CD4-positive, alpha-beta T cell treated with Interleukin-6 for 4 hours (primary cell): Measurements from ENCODE around the gene PSMG3.
A peak's percentile ranks its signal among the peaks of the same experiment; 100 is the strongest.
"Not testable (repeated sequence)": the region's sequence is repeated elsewhere in the genome, so short reads cannot be mapped to it uniquely, and the experiment has no call there.

Experiments used
- DNase-seq: peaks from one replicate; pipeline ENCODE4 v3.0.0-alpha.2; 2020; ENCODE audit warnings: mixed read lengths

Gene PSMG3

DNA sequence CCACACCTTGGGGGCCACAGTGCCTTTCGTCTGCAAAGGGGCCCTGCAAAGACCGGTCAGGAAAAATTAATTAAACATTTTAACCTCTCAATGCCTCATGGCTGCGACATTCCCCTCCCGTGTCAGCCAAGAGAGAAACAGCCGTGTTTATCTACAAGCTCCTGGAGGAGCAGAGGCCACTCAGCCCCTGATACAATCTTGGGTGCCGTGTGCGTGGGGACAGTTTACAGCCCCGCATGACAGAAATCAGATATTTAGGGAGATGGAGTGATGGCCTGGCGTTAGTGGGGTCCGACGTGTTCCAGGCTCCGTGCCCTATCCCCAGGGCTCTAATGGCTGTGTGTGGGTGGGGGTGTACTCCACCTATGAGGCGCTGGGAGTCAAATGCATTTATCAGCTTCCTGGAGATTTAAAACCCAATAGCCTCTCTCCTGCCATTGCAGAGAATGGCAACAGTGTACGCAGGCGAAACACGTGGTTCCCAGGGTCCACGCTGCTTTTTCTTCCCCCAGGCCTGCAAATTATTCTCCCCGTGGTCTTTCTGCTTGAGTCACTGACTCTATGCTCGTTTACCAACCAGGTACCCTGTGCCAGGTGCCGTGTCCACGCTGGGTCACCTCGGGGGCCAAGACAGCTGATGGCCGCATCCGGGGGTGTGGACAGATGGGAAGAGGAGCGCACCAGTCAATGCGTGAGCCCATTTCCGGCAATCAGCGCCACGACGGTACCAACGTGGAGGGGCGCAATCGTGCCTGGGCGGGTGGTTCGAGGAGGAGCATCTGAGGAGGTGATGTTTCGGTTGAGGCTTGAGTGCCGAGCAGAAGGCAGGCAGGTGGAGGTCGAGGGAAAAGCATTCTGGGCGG is 26.6 kb upstream of the PSMG3 start:
- DNase-seq = no peak

DNA sequence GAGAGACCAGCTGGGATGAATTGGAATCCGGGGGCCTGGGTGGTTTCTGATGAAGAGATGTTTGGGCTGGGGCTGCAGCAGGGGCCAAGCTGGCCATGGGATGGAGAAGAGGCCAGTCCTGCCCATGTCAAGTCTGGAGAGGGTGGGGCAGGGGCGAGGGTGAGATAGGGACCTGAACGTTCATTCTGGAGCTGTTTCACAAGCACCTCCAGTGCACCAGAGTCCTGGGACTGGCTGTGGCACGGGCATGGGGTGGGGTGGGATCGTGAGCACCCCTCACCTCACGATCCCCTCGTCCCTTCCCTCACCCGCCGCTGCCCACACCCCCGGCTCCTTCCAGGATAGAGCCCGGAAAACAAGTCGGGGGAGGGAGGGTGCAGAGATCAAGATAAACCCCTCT is 25.8 kb upstream of the PSMG3 start:
- no peak for DNase-seq

DNA sequence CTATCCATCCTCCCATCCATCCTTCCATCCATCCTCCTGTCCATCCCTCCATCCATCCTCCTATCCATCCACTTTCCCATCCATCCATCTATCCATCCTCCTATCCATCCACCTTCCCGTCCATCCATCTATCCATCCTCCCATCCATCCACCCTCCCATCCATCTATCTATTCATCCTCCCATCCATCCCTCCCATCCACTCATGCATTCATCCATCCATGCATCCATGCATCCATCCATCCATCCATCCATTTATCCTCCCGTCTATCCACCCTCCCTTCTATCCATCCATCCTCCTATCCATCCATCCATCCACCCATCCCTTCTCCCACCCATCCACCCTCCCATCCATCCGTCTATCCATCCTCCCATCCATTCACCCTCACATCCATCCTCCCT is 25.2 kb upstream of the PSMG3 start:
- DNase-seq = no peak

DNA sequence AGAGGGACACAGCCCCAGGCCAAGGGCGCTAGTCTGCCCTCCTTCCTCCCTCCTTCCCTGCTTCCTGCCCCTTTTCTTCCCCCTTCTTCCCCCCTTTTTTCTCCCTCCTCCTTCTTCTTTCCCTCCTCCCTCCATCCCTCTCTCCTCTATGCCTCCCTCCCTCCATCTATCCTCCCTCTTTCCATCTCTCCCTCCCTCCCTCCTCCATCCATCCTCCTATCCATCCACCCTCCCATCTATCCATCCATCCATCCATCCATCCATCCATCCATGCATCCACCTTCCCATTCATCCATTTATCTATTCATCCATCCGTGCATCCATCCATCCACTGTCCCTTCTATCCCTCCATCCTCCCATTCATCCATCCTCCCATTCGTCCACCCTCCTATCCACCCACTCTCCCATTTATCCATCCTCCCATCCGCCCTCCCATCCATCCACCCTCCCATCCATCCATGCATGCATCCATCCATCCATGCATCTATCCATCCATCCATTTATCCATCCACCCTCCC is 24.1 kb upstream of the PSMG3 start:
- DNase-seq = no peak

DNA sequence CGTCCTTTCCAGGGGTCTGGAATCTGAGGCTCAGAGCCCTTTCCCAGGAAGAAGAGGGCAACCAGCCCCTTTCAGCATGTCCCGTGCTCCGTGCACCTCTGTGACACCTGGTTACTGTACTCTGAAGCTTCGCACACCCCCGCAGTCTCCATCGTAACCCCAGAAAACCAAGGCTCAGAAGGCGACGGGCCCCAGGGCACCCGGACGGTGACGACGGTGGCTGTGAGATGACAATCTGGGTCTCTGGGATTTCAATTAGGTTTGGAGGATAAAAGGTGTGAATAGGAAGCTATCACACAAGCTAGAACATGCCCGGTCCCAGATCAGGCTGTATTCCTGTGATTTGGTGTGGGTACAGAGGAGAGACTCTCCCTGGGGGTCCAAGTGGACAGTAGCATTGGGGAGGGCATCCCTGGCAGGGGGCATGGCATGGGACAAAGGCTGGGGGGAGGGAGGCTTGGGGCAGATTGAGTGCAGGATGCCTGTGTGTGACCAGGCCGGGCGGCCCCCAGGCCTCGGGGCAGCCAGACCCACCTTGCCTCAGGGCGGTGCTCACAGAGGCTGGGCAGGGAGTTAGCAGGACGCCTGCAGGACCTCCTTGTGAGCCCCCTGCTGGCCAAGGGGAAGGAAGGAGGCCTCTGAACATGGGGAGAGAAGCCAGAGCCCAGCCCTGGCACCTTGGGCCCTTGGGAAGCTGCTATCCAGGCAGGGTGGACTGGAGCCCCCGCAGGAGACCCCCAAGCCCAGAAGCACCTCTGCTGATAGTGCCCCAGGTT is 23.4 kb upstream of the PSMG3 start:
- peak; percentile 44 for DNase-seq

DNA sequence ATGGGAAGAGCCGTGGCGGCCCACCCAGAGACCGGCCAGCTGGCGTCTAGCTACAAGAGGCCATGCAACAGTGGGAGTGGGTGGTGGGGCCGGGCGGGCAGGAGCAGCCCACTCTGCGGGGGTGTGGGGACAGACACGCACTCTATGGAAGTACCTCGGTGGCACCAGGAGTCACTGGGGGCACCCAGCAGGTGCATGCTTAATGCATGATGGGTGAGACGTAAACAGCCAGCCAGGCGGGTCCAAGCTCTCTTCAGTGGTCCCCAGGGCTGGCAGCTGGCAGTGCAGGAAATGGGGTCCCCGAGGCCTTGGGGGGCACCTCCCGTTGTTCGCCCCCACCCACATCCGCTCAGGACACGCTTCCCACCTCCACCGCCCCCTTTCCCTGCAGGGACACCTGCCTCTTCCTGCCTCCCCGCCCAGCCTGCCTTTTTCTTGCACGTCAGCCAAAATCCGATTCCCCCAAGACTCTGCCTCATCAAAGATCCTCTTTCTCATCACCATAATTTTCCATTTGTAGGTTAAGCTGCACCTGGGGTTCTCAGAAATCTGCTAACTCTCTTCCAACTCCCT is 22.6 kb upstream of the PSMG3 start:
- peak; percentile 16 for DNase-seq

DNA sequence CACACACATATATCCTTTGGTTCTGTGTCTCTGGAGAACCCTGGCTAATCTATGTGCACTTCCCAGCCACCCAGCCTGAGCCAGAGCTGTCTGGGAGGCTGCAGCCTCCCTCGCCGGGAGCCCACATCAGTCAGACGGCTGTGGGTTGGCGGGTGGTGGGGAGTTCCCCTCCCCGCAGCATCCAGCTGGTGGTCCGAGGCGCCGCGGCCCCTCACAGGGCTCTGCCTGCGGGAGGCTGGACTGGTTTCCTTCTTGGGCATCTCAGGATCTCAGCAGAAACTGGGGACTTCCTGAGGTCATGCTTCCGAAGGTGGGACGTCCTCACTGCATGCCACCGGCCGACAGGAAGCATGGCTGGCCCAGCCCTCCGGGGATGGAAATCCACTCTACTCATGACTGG is 22.0 kb upstream of the PSMG3 start:
- no peak for DNase-seq

DNA sequence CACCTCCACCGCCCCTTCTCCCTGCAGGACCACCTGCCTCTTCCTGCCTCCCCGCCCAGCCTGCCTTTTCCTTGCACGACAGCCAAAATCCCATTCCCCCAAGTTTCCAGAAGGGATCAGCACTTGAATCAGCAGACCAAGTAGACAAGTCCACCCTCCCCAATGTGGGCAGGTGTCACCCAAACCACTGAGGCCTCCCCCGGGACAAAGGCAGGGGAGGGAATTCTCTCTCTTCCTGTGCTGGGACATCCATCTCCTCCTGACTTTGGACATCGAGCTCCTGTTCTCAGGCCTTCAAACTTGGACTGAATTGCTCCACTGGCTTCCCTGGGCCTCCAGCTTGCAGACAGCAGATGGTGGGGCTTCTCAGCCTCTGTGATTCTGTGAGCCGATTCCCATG is 21.6 kb upstream of the PSMG3 start:
- no peak for DNase-seq

DNA sequence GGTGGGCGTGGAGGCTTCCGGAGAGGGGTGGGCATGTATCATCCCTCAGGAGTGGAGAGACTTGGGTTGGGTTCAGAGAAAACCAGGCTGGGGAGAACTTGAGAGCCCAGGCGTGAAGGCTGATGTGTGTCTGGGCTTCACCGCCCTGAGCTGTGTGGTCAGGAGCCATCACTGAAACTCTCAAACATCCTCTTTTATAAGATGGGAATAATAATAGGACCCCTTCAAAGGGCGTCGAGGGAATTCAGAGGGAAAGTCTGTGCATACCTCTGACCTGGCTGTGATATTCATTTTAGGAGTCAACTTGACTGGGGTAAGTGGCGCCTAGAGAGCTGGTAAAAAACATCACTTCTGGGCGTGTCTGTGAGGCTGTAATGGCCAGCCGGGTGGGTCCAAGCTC is 21.1 kb upstream of the PSMG3 start:
- no peak for DNase-seq

DNA sequence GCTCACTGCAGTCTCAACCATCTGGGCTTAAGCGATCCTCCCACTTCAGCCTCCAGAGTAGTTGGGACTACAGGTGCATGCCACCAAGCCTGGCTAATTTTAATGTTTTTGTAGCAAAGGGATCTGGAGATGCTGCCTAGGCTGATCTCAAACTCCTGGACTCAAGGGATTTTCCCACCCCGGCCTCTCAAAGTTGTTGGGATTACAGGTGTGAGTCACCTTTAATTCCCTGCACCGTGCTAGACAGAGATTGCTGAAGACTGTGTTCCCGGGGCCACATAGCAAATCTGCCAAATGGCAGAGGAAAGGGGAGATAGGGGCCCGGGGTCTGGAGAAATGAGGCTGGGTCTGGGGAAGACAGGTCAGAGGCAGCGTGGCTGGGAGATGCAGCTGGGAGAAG is 20.6 kb upstream of the PSMG3 start:
- no peak for DNase-seq

DNA sequence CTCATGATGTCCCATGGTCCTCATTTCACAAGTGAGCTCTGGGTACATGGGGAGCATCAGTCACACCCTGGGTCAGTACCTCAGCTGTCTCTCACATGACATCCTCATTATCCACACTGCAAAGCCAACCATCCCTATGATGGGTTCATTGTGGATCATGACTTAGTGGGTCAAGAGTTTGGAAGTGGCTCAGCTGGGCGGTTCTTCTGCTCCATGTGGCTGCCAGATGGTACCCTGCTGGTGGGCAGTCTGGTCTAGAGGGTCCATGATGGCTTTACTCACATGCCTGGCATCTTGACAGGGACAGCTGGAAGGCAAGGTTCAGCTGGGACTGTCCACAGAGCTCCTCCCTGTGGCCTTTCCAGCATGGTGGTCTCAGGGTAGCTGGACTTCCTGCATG is 19.1 kb upstream of the PSMG3 start:
- DNase-seq = no peak

DNA sequence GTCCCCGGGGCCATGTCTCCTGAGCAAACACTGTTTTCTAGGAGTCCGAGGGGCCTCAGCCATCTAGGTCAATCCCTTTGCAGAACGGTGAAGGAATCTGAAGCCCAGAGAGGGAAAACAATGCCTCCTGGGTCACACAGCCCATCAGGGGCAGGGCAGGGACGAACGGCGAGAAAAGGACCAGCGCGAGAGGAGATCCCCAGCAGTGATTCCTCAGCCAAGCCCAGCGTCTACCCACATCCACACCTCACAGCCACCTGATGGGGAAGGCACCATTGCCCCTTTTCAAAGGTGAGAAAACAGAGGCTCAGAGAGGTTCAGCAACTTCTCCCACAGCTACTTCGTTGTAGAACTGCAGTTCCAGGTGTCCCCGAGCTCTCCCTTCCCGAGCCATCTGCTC is 17.9 kb upstream of the PSMG3 start:
- DNase-seq = no peak

DNA sequence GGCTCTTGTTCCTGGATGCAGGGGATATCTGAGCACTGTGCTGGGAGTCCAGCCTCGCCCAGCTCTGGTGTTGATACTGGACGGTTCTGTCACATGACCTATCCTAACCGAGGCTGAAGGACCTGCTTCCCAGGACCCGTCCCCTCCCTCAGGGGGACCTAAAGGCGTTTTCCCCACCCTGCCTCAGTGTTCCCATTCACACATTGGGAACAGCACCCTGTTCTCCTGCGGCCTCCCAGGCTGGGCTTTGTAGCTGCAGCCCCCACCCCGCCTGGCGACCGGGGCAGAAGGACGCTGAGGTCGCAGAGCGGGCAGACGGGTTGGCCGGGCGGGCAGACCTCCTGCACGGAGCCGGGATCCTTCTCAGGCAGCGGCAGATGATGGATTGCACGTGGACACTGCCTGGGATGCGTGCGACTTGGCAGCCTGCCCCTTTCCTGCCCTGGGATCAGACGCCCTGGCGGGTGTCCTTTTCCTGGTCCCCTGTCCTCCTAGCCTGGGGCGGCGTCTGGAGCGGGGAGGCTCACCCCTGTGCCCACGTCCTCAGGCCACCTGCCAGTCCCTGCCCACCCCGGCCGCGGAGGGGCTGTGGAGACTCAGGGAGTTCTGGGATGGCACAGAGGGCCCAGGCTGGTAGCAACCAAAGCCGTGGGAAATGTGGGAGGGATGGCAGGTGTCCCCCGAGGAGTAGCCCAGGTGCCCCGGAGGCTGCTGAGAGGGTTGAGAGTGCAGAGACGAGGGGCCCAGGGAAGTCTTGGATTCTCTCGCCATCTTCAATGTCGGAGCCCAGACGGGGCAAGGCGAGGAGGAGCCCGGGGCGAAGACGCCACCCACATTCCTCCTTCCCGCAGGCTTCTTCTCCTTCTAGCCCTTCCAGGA is 17.2 kb upstream of the PSMG3 start:
- DNase-seq = no peak

DNA sequence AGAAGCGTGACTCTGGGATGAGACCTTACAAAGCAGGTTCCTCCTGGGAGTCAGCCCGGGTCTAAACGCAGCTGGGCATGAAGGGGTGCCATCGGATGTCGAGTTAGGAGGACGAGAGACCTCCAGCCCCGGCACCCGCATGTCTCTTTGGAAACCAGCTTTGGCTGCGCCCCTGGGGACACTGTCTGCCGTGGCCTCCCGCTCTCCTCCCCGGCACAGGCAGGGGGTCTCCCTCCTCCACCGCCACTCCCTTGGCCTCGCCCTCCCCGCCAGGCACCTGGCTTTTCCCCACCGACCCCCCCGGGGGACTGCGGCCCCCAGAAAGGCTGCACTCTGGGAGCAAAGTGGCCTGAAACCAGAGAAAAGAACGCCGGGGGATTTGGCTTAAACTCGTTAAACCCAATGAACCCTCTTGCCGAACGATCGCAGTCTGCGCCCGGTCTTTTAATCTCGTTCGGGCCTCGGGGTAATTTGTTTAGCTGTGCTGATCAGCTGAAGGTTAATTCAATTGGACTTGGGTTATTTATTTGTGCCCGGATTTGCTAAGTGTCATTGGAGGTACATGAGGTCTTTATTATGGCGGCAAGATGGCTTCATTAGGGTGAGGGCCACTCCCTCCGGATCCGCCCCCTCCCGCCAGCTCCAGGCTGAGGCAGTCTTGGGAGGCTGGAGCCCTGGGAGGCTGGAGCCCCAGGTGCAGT is 16.4 kb upstream of the PSMG3 start:
- no peak for DNase-seq

DNA sequence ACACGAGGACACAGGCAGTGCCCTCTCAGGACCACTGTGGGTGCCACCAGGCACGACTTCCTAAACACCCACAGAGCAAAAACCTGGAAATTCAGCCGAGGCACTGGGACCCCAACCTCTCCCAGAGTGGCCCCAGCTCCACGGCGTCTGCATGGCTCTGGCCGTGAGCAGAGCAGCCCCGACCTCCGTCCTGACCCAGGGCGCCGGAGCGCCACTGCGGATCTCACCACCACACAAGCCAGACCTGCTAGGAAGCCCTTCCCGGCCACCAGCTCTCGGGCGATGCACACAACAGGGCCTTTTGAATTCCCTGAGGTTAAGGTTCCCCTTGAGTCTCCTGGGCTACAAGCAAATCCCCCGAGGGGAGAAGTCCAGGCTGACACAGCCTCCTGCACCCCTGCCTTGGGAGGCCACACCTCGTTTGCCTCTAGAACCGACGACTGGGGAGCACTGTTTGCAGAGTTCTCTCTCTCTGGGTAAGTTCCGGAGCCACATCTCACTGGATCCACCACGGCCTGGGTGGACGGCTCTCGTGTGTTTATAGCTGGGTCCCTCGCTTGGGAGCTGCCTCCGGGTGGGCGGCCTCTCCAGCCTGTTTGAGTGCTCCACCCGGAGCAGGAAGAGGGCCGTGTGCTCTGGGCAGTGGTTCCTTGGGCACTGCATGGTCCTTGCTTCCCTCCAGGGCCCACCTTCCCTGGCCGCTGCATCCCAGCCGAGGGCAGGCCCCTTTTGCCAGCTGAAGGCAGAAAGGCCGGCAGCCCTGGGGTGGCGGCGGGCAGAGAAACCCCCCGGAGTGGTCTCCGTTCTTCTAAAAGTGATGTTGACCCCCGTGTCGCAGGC is 15.5 kb upstream of the PSMG3 start:
- DNase-seq = no peak

DNA sequence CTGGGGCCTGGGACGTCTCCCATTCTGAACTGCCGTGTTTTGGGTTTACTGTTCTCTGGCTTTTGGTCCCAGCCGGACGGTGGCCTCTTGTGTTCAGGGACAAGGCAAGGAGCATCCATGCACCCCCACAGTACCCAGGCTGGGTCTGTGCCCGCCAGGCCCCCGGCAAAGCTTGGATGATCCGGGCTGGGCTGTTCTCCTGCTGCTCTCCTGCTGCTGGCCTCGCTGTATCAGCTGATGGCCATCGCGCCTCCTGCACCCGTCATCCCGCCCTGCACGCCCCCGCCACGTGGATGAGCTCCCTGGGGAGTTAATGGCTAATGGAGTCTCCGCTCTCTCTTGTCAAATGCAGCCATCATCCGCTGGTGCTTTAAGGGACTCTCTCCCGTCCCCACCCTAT is 14.9 kb upstream of the PSMG3 start:
- DNase-seq = no peak

DNA sequence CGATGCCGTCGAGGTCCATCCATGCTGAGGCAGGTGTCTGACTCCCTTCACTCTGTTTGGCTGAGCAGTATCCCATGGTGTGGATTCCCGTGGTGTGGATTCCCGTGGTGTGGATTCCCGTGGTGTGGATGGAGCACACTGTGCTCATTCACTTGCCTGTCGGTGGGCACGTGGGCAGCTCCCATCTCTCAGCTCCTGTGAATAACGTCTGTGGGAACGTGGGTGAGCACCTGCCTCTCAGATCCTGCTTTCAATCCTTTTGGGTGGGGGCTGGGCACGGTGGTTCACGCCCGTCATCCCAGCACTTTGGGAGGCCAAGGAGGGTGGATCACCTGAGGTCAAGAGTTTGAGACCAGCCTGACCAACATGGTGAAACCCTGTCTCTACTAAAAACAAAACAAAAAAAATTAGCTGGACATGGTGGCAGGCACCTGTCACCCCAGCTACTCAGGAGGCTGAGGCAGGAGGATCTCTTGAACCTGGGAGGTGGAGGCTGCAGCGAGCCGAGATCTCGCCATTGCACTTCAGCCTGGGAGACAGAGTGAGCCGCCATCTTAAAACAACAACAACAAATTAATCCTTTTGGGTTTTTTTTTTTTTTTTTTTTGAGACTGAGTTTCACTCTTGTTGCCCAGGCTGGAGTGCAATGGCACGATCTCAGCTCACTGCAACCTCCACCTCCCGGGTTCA is 13.6 kb upstream of the PSMG3 start:
- DNase-seq = not testable (repeated sequence)

DNA sequence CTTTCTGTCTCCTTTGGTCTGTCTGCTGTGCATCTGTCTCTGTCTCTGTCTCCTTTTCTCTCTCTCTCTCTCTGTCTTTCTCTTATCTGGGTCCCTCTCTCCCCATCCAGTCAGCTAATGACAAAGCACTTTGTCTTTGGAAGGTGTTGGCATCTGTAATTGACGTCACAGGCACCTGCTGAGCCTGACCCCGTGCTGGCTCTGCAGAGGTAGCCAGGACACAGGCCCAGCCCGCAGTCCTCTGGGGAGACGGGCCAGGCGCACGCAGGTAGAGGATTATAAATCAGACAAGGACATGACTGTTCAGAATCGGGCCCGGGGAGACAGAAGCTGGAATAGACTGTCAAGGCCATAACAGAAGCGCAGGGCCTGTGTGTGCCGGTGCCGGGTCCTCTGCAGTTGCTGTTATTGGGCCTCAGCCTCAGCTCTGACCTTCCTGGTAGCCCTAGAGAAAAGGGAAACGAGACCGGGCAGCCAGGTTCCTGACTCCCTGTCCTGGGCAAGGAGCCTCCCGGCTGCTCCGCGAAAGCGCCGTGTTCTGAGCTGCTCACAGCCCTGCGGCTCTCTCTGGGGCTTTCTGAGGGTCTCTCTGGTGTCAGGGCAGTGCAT is 10.7 kb upstream of the PSMG3 start:
- no peak for DNase-seq

DNA sequence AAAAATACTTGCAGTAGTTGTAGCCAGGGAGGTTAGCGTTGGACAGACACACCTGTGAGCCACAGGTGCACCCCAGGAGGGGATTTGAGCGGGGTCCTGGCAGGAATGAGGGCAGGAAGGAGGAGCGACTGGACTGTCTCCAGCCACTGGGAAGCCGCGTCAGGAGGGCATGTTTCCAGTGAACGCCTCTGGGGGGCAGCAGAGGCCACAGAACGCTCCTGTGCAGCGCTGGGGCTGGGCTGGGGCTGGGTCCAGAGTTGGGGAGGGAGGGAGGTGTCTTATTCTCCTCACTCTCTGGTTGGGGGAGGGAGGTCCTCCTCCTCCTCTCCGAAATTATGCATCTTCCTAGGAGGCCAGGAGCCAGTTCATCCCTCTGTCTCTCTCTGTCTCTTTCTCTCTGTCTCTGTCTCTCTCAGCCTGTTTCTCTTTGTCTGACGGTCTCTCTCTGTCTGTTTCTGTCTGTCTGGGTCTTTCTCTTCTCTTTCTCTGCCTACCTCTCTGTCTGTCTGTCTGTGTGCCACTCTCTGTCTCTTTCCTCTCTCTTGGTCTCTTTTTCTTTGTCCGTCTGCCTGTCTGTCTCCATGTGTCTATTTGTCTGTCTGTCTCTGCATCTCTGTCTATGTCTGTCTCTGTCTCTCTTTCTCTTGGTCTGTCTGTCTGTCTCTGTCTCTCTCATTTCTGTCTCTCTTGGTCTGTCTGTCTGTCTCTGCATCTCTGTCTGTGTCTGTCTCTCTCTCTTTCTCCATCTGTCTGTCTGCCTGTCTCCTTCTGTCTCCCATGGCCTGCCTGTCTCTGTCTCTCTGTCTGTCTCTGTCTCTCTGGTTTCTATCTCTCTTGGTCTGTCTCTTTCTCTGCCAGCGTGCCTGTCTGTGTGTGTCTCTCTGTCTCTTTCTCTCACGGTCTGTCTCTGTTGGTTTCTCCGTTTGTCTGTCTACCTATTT is 9.9 kb upstream of the PSMG3 start:
- DNase-seq = peak; percentile 80
